Effector CD4-positive, alpha-beta T cell (primary cell): Measurements from ENCODE around the gene HDGFL1. TPM values are rescaled to one million over a fixed set of nuclear protein-coding genes. Genes with fewer than 3 reads are reported as not detected.

Experiments used
- DNase-seq: peaks from one replicate; pipeline ENCODE4 v3.0.0-alpha.2; 2020
- total RNA-seq: gene quantifications from one replicate; lab custom pipeline; 2026; lab: John Stamatoyannopoulos, UW

The HDGFL1 gene
- total RNA-seq, result not detected

- no peak for DNase-seq
Measured at GRCh38 chr6:22569281-22570184, at the start of gene HDGFL1. Gene HDGFL1, plus strand, starts transcription at chr6:22569566. Its CDS starts 10 bp downstream, at chr6:22569576.

- DNase-seq, result no peak
Measured at GRCh38 chr6:22521035-22521434, 48.3 kb upstream of the HDGFL1 start.

GRCh38 chr6:22526736-22527135 is 42.6 kb upstream of the HDGFL1 start:
- DNase-seq, result no peak

- DNase-seq, result no peak
Measured at GRCh38 chr6:22529866-22530265, 39.5 kb upstream of the HDGFL1 start.

GRCh38 chr6:22530506-22530905 is 38.9 kb upstream of the HDGFL1 start:
- no peak for DNase-seq

DNA sequence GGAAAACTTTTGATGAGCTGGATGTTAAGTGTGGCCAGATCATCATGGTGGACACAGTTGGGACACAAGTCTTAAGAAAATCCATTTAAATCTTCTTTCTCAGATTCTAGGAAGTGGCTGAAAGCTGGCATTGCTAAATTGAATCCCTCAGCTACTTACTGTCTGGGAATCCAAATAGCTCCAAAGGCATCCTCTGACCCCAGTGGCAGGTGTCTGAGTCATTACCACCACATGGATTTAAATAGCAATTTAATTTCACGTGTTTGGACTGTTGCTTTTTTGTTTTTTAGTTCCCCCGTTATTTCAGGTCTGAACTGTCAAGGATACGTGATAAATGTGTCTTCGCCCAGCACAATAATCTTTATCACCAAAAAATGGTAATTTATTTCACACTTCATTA is 33.2 kb upstream of the HDGFL1 start:
- no peak for DNase-seq

GRCh38 chr6:22544476-22544875 is 24.9 kb upstream of the HDGFL1 start:
- no peak for DNase-seq

DNA sequence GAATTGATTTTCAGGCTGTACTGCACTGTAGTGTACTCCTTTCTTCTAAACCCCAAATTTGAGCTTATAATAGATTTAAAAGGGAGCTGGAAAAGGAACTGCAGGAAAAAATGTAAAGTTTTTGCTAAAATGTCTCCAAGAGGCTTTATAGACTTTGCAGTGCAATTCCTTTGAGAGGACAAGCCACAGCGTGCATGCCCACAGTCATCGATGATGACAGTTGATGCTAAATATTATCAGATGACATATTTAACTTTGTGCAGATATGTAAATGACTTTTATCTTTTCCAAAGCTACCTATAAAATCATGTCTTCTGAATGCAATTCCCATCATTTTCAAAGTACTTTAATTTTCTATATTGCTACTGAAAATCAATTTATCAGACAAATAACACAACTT is 24.3 kb upstream of the HDGFL1 start:
- no peak for DNase-seq

- no peak for DNase-seq
Measured at GRCh38 chr6:22546236-22546635, 23.1 kb upstream of the HDGFL1 start.

DNA sequence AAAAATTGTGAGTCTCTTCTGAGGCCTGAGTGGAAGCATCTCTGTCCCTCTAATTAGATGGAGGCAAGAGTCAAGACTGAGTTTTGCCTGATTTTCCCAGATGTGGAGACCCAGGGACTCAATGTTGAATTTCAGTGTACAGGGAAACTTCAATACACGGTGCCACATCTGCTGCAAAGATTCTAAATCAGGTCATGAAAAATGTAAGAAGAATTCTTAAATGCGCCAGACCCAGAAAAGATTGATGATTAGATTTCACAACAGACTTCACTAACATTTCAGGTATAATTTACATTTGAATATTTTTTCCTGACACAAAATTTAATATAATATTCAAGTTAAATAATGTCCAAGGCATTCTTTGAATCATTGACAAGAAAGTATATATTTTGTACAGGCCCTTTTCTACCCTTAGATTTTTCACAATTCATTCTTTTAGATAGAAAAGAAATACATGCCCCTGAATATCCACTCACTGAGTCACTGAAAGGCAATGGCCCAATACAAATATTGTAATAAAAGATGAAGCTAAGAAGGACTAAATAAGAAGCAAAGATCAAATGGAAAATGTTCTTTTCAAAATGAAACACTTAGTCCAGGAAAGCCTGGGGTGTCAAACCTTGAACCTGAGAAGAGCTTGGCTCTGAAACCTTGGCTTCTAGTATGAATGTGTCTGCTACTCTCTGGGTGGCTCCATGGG is 18.2 kb upstream of the HDGFL1 start:
- DNase-seq, result no peak

GRCh38 chr6:22556266-22556665 is 13.1 kb upstream of the HDGFL1 start:
- no peak for DNase-seq

GRCh38 chr6:22557007-22557406 is 12.4 kb upstream of the HDGFL1 start:
- no peak for DNase-seq

DNA sequence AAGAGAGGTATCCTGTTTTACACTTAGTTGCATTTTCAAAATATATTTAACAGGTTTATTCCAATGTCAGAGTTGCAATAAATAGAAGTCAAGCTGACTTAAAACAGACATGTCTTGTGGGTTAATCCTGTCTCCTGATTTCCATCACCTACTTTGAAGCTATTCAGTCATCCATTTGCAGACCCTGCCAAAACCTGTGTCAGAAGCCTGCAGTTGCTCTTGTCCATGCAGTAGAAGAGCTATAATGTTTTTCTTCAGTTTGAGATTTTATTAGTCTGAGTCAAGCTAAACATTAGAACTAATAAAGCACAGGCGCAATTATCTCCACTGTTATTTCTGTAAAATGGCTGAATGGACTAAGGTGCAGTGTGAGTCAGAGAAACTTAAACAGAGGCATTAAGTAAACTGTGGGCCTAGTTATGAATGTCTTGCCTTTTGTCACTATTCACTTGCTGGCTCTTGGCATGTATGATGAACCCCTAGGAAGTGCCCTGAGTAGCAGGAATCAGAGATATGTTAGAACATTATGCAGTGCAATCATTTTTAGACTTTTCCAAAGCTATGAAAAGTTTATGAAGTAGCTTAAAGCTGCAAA is 11.0 kb upstream of the HDGFL1 start:
- DNase-seq, result no peak

DNA sequence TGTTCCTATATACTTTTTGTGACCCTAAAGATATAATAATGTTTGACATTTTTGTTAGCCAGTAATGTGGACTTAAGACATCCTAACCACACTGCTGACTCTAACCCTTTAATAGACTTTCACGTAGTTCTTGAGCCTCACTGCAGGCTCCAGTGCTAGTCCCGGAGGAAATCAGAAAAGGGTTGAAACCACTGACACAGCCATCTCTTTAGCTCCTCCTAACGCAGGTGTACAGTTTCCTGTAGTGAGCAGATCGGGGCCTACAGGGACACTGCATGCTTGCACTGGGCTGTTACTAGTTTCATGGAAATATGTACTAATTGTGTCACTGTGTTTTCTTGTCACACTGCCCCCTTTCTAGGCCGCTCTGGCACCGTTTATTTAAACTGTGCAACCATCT is 512 bp upstream of the HDGFL1 start:
- DNase-seq, result no peak

- no peak for DNase-seq
Measured at GRCh38 chr6:22570185-22570551, 802 bp downstream of the HDGFL1 start.

DNA sequence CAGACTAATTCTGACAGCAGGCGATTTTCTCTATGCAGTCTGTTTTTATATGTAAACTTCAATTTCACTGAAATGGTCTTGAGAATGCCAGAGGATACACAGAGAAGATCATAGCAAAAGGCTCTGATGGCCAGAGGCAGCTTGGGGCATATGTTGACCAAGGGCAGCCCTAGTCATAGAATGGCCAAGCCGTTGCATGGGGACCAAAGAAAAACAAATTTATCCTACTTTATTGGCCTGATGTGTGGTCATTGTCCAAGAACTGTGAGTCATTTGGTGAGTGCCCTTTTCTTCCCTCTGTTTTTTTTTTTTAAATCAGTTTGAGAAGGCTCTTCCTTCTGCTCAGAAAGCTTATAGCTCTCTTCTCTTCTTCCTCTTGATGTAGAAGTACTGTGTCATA is 5.8 kb downstream of the HDGFL1 start:
- DNase-seq, result no peak

- DNase-seq, result no peak
Measured at GRCh38 chr6:22579439-22579838, 10.1 kb downstream of the HDGFL1 start.

DNA sequence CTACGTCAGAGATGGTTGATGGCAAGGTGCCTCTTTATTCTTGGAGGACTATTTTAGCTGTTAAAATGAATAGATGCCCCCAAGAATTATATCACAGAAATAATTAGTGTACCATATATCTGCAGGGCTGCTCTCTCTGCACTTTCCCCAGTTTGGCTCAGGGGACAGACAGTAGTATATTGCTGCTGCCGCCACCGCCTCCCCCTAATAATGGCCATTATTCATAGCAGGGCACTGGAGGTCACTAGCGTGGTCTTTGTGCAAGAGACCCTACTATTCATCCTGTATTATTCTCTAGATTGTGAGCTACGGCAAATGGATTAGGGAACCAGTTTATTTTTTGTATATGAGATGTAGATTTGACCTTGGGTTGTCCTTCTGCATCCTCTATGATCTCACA is 11.0 kb downstream of the HDGFL1 start:
- DNase-seq, result no peak

- no peak for DNase-seq
Measured at GRCh38 chr6:22582417-22583205, 13.2 kb downstream of the HDGFL1 start.

DNA sequence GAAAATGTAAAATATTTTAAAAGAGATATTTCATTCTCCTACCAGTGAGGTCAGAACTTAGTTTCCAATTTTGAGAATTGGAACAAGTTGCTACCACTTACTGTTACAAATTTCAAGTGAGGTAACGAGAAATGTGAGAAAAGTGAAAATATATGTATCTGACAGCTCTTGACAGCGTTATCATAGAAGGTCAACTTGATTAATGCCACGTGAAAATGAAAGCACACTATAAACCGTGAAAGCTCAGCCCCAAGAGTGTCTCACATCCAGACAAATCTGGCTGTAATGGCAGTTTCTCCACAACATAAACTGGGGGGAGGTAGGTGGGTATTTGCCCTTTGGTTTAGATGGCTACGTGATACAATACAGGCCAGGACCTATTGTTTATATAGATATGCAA is 13.9 kb downstream of the HDGFL1 start:
- no peak for DNase-seq

DNA sequence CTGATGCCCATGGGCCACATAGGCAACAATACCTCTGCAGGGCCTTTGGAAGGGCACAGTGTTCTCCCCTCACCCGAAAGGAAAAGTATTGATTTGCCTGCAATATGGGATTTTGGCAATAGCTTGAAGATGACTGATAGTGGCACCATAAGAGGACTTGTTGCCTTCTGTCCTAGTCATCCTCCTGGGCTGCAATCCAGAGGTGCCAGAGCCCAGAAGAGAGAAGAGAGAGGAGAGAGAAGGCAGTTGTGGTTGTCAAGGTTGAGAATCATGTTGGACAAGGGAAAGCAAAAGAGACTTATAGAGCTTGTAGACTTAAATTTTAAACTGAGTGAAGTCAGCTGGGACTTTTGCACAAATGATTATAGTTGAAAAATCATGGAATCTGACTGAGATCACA is 14.6 kb downstream of the HDGFL1 start:
- no peak for DNase-seq

DNA sequence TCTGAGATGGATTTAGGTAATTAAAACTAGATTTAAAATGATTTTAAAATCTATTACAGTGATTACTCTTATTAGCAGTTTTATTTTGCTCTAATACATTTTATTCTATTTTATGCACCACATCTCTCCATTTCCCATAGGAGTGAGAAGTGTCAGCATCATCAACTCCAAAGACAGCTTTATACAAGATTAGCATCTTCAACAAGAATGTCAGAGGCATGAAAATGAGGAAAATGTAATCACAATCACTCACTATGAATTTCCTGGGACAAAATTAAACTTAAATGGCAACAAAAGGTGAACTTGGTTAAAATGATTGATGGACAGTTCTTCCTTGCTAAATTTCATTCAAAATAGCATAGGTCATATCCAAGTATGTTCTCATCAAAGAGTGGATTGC is 19.8 kb downstream of the HDGFL1 start:
- no peak for DNase-seq

GRCh38 chr6:22590423-22590822 is 21.1 kb downstream of the HDGFL1 start:
- no peak for DNase-seq
